Hematopoietic multipotent progenitor cell treated with erythropoietin and hydrocortisone succinate and interleukin-3 and kit ligand, for 6 days (in vitro differentiated cells): ENCODE results near the gene CLIC5.

Experiments
- DNase-seq: peaks from one replicate; pipeline ENCODE4 v3.0.0-alpha.2; 2015

CLIC5 gene

DNA sequence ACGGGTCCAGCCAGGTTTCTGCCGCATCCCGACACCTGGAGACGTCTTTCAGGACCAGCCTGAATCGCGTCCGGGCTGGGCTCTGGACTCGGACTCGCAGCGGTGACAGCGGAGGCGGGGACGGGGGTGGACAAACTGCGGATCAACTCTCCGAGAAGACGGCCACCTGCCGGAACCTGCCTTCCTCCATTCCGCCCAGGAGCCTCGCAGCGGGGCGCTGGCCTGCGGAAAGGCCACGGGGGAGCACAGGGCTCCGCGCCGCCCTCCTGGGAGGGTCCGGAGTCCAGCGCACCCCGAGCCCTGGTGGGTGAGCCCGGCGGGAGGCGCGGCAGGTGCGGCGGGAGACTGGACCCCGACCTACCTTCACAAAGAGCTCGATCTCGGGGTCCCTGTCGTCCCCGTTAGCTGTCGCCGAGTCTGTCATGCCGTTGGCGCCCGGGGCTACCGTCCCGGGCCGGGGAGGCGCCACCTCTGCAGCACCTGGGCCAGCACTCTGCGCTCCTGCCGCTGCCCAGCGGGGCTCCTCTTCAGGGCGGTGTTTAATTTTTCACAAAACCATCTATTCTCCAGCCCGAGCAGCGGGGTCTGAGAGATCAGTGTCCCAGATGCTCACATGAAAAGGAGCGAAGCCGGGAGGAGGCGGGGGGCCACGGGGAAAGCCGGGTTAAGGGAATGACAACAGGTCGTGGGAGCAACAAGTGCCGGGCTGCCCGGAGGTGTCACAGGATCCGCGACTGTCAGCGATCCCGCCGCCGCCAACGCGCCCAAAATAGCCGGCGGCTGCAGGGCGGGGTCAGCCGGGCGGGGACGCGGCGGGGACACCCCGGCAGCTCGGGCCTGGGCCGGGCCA is at the start of gene CLIC5:
CLIC5 (minus strand) TSS at position 742 of the 850 bp plus-strand sequence; CDS start at position 424, 318 bp downstream.
- peak; percentile 12 for DNase-seq

DNA sequence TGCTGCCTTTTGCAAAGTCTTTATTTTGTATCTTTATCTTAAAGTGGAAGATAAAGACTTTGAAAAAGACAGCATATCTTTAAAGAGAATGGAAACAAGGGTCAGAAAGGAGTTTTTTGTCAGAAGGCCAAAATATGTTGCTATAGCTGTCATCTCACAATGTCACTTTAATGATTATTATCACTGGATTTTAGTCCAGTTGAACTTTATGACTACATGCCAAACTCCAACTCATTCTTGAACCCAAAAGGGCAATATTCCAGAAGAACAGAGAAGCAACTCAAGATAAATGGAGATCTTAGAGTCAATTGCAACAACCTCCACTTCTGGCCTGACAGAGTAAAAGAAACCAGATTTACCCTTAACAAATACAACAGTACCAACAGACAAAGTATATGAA is 47.3 kb upstream of the CLIC5 start:
- no peak for DNase-seq

DNA sequence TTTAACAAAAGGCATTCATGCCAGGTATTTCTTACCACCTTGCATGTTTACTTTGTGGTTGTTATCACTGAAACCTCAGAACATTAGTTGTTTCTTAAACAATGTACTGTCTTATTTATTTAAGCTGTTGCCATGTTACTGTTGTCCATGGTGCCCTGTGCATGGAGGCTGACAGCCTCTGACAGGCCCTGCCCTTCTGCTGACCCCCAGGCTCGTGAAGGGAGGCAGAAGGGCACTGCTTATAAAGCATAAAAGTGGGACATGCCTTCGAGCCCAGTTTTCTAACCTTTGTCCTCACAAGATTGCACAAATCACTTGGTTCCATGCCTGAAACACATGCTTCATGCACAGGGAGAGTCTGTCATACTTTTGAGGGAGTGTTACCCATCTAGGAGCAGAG is 46.7 kb upstream of the CLIC5 start:
- DNase-seq, result no peak

DNA sequence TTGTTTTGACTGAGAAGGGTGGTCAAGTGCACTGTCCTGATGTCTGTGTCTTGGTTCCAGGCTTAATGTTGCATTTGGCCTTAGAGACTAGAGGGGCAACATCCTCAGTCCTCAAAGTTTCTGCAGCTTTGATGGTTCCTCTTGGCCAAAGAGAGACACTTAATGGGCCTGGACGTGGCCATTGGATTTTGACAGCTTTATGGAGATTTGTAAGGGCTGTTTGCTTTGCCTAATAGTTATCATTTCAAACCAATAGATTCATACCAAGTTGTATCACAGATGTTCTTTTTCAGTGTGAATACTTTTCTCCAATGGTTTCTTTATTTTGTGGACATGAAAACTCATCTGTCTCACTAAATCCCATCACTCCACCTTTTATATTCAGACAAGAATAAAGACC is 45.8 kb upstream of the CLIC5 start:
- no peak for DNase-seq

DNA sequence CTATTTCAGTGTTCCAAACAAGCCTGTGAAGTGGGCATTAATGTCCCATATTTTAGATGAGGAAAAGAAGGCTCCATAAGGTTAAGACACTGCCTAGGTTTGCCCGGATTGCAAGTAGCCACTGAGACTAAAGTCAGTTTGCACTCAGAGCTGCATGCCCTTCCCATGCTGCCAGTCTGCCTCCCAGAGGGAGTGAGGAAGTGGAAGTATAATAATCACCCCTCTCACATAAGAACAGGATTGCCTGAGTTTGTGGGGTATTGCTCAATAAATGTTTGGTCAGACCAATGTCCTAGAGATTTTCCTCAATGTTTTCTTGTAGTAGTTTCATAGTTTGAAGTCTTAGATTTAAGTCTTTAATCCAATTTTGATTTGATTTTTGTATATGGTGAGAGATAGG is 43.9 kb upstream of the CLIC5 start:
- DNase-seq, result no peak

DNA sequence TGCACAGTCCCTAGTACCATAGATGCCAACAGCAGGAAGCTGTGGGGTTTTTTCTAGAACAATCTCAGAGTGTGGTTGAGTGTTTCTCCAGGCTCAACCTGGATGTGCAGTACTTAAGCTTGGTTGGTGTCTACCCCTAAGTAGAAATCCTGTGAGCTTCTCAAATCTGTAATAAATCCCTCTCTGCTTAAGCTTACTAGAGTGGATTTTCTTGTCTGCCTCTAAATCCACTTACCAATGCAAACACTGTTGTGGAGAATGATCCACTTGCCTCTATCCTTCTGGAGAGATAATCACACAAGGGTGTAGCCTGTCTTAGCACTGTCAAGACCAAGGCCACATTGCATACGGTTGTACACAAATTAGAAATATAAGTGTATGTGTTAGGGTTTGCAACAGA is 43.3 kb upstream of the CLIC5 start:
- DNase-seq, result no peak

DNA sequence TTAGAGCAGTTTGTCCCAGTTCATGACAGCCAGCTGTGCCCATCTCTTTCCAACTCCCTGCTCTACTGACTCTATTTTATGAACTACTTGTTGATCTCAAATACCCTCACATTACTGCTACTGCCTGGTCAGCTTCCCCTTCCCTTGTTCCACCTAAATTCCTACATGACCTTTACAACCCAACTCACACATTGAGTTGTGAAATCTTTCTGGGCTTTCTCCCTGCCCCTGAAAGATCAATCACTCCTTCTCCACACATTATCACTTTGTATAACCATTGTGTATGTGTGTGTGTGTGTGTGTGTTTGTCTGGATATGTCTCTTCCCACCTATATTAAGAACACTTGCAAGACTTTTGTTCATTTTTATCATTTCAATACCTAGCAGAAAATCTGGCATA is 42.1 kb upstream of the CLIC5 start:
- no peak for DNase-seq

DNA sequence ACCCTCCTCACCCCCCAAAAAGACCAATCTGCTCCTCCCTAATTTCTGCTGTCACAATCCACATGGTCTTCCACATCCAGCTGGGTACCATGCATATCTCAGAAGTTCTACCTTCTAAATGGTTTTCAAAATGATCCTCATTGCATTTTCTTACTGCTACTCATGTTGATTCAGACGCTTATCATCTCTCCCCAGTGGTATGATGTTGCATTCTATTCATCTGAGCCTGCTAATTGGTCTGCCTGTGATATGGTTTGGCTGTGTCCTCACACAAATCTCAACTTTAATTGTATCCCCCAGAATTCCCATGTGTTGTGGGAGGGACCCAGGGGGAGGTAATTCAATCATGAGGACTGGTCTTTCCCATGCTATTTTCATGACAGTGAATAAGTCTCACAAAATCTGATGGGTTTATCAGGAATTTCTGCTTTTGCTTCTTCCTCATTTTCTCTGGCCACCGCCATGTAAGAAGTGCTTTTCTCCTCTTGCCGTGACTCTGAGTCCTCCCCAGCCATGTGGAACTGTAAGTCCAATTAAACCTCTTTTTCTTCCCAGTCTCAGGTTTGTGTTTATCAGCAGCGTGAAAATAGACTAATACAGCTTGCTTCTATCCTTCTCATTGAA is 41.4 kb upstream of the CLIC5 start:
- DNase-seq, result no peak

DNA sequence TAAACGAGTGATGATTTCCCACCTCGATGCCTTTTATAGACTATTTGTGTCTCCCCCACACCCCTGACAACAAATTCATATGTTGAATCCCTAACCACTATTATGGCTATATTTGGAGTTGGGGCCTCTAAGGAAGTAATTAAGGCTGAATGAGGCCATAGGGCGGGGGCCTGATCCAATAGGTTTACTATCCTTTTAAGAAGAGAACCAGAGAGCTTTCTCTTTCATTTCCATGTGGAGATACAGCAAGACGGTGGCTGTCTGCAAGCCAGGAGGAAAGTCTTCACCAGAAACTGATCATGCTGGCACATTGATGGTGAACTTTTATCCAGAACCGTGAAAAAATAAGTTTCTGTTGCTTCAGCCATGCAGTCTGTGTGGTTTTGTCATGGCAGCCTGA is 38.9 kb upstream of the CLIC5 start:
- no peak for DNase-seq

DNA sequence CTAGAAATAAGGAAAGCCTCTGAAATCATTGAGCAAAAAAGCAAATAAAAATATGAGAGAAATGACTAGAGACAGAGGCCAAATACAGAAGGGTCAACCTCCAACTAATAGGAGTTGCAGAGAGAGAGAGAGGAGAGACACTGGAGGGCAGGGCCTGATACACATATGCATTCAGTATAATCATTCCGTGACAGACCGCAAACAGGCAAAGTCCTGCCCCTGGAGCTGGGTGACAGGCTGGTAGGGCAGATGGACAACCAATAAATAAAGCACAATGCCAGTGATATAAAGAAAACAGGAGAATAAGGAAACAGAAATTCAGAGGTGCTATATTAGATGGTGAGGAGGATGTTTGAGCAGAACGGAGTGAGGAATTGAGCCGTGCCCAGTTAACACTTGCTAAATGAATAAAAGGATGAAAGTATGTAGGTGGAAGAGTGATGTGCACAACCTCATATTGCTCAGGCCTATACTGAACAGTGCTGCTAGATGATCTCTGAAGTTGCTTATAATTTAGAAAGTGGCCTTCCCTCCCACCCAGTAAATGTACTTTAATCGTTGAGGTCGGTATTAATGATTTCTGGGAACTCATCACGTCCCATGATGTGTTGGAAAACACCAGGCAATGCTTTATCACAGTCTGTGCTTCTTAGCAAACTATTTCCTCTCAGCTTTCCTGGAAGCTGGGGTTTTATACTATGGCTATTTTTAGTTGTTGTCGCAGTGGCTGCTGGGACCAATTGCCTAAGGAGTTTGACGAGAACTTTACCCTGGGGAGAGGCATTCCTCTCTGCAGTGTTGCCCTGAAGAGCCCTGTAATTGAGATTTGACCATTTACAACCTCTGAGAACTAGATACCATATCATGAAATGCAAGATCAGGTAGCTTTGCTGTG is 37.6 kb upstream of the CLIC5 start:
- DNase-seq, result peak; percentile 2

DNA sequence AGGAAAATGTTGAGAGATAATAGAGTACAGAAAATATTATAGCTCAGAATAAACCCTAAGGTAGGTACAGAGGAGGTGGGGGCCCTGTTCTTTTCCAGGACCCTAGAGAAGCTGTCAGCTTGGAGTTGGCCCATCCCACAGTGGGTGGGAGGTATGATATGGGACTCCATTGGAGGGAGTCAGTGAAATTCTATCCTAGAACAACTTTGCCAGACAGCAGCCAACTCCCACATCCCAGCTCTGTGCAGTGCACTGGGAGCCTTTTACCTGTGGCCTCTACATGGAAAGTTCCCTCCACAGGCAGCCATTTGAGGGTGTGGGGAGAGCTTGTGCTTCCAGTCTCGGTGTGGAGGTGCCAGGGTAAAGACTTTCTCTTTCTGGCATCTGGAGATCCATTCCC is 36.8 kb upstream of the CLIC5 start:
- DNase-seq, result no peak

DNA sequence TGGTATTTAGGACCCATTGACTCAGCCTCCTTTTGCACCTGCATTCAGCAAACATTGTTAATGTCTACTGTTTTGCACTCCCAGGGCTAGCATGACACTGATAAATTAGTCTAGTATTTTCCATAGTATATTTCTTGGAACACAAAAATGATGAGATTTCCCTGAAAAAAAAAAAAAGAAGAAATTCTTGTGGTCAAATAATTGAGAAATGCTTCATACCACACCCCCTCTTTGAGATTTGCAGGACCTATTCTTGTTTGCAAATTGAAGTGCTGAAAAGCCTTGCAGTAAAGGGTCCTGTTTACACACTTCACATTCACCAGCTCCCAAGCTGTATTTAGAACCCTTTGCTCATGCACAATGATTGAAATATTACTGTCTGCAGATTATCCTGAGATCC is 36.3 kb upstream of the CLIC5 start:
- no peak for DNase-seq

DNA sequence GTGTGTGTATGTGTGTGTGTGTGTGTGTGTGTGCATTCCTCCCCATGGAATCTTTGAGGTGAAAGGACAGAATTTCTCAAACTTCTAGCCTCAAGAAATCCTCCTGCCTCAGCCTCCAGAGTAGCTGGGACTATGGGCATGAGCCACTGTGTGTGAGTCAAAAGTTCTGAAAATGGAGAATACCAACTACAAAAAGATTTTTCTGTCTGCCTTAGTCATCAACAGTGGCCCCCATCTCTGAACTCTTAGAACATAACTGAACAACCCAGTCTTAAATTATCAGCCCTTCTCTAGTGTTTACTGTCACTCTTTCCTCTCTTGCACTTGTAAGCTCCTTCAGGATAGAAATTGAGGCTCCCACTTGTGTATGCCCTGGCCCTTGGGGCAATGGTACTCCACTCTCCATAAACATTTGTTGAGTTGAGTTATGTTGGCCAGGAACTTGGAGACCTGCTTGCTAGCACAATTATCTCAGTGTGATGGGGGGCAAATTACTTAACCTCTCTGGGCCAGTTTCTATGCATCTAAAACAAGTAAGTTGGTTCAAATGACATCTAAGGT is 35.3 kb upstream of the CLIC5 start:
- DNase-seq, result no peak

DNA sequence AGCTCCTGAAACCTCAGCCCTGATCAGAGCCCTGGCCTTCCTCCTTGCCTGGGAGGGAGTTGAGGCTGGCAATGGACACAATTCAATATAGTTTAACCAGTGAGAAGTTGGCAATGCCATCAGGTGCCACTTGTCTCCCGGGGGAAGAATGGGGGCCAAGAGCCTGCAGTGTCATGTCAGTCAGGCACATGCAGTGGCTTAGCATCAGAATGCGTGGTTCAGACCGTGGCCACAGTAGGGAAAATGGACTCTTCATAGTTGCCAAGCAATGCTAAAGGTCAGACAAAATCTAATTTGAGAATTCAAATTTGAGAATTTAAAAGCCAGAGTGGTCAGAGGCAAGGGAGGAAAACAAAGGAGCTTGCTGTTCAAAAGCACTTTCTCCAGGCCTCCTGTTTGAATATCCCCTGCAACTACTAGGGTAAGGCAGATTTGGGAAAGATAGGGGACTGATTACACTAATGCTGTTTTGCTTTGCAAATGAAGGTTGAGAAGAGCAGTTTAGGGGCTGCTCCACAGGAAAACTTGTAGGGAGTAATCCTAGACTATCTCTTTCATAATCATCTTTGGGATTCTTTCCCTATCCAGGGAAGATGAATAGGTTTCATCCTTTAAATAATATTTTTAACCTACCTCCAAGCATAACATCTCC is 33.1 kb upstream of the CLIC5 start:
- DNase-seq, result no peak

DNA sequence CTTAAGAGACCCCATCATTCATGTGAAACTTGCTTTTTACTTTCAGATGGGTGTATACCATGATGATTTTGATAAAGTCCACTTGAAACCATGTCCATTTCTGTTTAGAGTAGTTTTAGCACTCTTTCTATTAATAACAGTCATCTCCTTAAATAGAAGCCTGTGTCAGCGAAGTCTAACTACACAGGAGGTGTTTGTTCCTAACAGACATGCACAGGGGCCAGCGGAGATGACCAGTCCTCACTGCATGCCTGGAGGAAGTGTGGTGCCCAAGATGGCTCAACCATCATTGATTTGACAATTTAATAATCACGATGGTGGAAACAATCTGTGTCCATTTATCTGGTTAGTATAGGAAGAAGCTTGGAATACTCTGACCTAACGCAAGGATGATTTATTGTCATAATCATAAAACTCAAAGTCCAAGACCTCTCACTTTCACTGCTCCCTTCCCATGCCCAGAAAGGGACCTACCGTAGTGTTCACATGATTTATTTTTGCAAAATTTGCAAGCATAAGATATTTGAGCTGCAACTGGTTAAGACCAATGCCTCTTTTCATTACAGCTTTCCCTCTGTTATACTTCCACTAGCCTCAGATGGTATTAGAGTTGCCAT is 31.0 kb upstream of the CLIC5 start:
- DNase-seq, result no peak

DNA sequence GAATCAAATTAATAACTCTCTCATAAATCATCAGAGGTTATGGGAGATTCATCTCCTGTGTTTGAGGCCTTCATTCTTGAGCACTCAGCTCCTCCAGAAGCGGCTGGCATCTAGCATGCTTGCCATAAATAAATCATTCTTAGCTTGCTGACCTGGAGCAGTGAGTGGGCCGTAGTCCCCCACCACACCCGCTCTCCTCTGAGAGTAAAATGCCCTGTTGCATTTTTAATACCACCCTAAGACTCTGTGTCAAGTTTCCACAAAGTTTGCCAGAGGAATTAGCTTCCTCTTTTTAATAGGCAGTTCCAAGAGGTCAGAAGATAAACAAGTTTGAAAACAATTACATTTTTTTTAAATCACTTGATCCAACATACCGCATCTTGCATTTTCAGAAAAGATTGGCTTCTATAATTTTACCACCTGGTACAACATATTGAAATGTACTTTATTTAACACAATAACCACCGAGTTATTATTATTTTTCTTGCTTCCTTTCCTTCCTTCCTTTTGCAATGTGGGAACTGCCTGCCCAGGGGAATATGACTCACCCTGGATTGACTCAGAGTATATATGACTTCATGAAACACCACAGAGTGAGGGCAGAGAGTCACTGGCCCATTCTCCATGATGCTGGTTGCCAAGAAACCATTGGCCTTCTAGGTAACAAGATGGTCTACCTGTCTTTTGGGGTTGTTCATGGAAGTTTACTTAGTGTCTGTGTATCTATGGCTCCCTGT is 29.4 kb upstream of the CLIC5 start:
- no peak for DNase-seq

DNA sequence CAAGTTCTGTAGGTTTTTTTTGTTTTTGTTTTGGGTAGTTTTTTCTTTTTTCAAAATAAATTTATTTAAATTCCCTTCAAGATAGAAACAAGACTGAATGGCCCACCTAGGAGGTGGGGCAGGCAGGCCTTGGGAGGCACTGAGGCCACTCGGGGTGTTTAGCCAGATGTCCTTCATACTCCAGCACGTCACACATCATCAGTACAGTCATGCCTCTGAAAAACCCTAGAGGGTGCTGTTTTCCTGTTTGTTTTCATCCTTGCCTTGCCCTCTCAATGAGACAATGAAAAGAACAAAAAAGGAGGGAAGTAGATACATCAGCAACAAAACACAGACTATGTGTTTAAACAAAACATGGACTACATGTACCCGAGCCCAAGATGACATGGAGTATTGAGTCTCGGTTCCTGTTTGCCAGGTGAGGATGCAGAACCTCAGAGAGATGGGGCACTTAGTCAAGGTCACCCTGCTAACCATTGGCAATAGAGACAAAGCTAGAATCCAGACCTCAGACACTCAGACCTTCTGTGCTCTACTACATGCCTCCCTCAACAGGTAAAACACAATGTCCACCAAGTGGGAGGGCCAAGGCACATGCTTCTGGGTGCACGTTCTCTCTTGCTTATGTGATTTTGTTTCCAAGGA is 26.8 kb upstream of the CLIC5 start:
- peak; percentile 69 for DNase-seq

DNA sequence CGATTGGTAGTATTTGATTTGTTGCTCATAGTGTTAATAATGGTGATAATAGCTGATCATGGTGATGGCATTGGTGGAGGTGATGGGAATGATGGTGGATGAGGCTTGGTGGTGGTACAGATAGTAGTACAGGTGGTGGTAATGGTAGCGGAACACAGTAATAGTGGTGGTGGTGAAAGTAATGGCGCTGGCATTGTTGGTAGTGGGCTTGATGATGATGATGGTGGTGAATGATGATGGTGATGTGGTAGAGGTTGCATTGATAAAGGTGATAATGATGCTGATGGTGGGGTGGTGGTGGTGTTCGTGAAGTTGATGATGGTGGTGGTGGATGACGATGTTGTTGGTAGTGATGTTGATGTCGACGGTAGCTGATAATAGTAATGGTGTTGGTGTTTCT is 24.6 kb upstream of the CLIC5 start:
- DNase-seq, result no peak

DNA sequence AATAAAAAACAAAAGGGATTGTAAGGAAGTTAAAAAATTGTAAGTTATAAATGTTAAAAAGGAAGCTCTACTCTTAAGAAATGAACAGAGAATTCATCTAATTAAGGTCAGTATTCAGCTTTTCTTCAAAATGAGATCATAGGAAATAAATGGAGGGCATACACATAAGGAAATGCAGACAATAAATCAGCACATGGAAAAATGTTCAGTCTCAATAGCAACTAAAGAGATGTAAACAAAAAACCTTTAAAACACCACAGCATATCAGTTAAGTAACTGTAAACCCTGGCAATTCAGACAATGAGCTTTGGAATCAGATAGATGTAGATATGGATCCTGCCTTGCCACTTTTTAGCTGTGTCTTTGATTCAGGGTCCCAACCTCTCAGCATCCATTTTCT is 24.0 kb upstream of the CLIC5 start:
- no peak for DNase-seq

DNA sequence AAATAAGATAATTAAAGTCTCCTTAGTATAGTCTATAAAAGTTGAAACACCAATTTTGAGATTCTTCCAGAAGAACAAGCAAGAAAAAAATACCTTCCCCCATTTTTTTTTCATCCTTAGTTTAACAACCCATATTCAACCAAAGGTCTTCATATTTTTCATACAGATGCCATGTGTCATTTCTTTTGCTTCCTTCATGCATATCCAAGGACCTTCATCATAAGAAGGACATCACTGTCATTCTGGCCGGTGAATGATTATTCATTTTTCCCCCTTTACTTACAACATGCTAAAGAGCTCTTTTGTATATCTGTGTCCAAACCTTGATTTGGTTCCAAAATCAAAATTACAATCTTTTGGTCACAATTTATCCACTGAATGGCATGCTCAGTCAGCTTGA is 21.3 kb upstream of the CLIC5 start:
- no peak for DNase-seq

DNA sequence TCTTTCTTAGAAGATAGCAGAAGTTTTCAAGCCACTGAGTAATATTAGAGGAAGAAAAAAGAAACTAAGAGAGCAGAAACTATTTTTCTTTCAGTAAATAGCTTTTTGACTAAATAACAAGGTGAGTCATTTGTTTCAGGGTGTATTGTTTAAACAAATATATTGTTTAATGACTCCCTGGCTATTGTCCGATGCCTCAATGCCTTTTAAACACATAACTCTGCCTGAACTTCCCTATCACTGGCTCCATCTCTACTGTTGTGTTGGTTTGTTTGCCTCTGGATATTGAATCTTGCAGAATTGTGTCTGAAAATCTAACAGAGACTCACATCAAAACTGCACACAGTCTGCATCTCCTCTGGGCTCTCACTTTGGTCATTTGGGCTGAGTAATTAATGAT is 19.6 kb upstream of the CLIC5 start:
- no peak for DNase-seq
